HG02938 (cell line): ENCODE data around the gene PRKACA.

Experiments used
- ATAC-seq: cut with Tn5 transposase; IDR thresholded peaks from one replicate; pipeline ENCODE4 v1.9.1; 2021; ENCODE audit warnings: mild to moderate bottlenecking, moderate library complexity; ENCODE audit not compliant: unreplicated experiment

Gene PRKACA

GRCh38 chr19:14118165-14119051, 846 bp upstream of the PRKACA start:
- no peak for ATAC-seq

- ATAC-seq, result no peak
Measured at GRCh38 chr19:14116918-14117578, 514 bp downstream of the PRKACA start.

- ATAC-seq, result no peak
Measured at GRCh38 chr19:14116525-14116917, 1.0 kb downstream of the PRKACA start.

- no peak for ATAC-seq
Measured at GRCh38 chr19:14115756-14116155, 1.8 kb downstream of the PRKACA start.

- no peak for ATAC-seq
Measured at GRCh38 chr19:14114854-14115253, 2.7 kb downstream of the PRKACA start.

- no peak for ATAC-seq
Measured at GRCh38 chr19:14114439-14114838, 3.1 kb downstream of the PRKACA start.

- ATAC-seq, result no peak
Measured at GRCh38 chr19:14113762-14114414, 3.7 kb downstream of the PRKACA start.

GRCh38 chr19:14112809-14113385, 4.7 kb downstream of the PRKACA start:
- no peak for ATAC-seq

GRCh38 chr19:14112051-14112808, 5.3 kb downstream of the PRKACA start:
- no peak for ATAC-seq

GRCh38 chr19:14111486-14111885, 6.1 kb downstream of the PRKACA start:
- no peak for ATAC-seq

GRCh38 chr19:14110650-14111049, 6.9 kb downstream of the PRKACA start:
- ATAC-seq, result no peak

- no peak for ATAC-seq
Measured at GRCh38 chr19:14107581-14108461, 9.7 kb downstream of the PRKACA start.

GRCh38 chr19:14106840-14107239, 10.7 kb downstream of the PRKACA start:
- ATAC-seq, result no peak

- ATAC-seq, result no peak
Measured at GRCh38 chr19:14105680-14106079, 11.9 kb downstream of the PRKACA start.

GRCh38 chr19:14103310-14103709, 14.3 kb downstream of the PRKACA start:
- no peak for ATAC-seq

- ATAC-seq, result no peak
Measured at GRCh38 chr19:14102756-14103155, 14.8 kb downstream of the PRKACA start.

GRCh38 chr19:14102102-14102696, 15.4 kb downstream of the PRKACA start:
- ATAC-seq, result no peak

GRCh38 chr19:14101003-14101545, 16.5 kb downstream of the PRKACA start:
- ATAC-seq, result no peak

- ATAC-seq, result no peak
Measured at GRCh38 chr19:14097532-14098151, 19.9 kb downstream of the PRKACA start.
